Stimulated activated CD8-positive, alpha-beta memory T cell treated with anti-CD3 and anti-CD28 coated beads, Interleukin-15, amount 100 ng/mL, for 24 hours (primary cell): Measurements from ENCODE around the gene NWD2.
"Not testable (repeated sequence)": the region's sequence is repeated elsewhere in the genome, so short reads cannot be mapped to it uniquely, and the experiment has no call there.

Experiments
- DNase-seq: peaks from one replicate; pipeline ENCODE4 v3.0.0-alpha.2; 2020; ENCODE audit warnings: low read depth

The NWD2 gene

DNA sequence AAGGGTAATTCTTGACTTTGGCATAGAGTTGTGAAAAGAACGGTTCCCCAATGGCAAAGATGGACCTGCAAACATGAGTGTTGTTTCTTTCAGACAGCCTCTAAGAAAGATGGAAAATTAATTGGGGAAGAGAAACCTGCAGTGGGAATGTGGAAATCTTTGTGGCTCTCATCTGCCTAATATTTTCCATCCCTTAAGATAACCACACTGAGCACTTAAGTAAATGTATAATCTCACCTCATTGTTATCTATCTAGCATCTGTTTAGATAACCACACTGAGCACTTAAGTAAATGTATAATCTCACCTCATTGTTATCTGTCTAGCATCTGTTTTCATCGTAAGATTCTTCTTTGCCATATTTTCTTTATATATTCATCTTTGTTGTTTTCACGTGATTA lies 149.3 kb downstream of the NWD2 start:
- DNase-seq, result no peak

DNA sequence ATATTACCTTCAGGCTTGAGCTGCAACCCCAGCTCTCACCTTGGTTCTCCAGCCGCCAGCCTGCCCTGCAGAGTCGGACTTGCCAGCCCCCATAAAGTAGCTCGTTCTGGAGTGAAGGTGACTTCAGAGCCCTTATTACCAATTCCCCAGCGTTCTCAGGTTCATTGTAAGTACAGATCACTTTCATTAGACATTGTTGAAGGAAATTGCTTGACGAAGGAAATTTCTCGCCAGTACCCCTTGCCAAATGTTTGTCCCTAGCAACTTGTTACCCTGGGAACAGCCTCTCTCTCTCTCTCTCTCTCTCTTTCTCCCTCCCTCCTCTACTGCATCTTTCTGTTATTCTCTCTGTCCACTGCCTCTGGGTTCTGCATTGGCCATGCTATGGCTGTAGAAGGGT lies 153.0 kb downstream of the NWD2 start:
- DNase-seq, result no peak

DNA sequence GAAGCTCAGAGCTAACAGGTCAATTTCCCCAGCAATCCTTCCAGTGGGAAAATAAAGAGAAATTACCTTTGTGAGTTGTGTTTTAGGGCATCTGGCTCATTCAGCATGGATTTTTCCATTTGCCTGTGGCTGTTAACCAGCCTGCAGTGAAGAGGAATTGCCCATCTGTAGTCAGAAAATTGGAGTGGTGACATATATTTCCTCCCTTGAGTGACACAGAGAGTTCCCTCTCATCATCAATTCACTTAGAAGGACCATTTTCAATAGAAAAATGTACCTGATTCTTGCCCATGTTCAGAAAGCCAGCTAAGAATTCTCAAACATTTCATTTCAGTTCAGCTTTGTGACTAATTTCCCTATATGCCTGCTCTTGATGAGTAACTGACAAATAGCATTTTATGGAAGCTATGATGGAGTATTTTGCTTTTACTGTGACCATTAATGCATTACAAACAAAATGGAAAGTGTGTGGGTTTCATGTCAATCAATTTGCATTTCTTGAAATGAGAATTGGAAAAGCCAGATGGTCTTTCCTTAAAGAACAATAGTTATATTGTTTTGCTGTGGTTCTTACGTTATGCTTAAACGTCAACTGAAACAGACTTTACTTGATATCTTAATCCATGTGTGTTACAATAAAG lies 155.8 kb downstream of the NWD2 start:
- DNase-seq, result no peak

DNA sequence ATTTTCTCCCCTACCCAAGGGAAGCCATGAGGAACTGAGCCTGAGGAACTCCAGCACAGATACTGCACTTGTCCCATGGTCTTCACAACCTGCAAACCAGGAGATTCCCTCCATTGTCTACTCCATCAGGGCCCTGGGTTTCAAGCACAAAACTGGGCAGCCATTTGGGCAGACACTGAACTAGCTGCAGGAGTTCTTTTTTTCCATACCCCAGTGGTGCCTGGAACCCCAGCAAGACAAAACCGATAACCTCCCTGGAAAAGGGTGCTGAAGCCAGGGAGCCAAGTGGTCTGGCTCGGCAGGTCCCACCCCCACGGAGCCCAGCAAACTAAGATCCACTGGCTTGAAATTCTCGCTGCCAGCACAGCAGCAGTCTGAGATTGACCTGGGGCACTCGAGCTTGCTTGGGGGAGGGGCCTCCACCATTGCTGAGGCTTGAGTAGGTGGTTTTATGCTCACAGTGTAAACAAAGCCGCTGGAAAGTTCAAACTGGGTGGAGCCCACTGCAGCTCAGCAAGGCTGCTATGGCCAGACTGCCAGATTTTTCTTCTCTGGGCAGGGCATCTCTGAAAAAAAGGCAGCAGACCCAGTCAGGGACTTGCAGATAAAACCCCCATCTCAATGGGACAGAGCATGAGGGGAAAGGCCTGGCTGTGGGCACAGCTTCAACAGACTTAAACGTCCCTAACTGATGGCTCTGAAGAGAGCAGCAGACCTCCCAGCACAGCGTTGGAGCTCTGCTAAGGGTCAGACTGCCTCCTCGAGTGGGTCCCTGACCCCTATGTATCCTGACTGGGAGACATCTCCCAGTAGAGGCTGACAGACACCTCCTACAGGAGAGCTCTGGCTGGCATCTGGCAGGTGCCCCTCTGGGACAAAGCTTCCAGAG lies 163.6 kb downstream of the NWD2 start:
- DNase-seq, result not testable (repeated sequence)

DNA sequence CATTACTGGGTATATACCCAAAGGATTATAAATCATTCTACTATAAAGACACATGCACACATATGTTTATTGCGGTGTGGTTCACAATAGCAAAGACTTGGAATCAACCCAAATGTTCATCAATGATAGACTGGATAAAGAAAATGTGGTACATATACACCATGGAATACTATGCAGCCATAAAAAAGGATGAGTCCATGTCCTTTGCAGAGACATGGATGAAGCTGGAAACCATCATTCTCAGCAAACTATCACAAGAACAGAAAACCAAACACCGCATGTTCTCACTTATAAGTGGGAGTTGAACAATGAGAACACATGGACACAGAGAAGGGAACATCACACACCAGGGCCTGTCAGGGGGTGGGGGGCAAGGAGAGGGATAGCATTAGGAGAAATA lies 169.1 kb downstream of the NWD2 start:
- DNase-seq, result not testable (repeated sequence)

DNA sequence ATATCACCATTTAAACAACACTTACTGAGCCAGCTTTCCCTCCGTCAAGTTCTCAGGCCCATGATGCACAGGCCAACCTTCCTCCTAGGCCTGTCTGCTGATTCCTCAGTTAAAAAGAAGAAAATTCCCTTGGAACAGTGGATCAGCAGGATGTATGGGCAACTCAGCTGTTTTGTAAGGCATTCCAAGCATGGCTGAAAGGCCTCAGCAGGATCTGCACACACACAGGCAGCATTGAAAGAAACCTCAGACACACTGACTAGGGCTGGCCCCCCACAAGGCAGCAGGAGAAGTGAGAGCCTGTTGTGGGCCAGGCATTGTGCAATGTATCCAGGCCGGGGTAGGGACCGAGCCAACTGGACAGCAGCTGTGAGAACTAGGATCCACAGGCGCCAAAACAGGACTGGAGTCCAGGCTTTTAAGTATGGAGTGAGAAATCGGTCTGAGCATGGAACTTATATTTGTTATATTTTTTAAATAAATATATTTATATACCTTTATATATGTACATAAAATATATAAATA lies 171.4 kb downstream of the NWD2 start:
- no peak for DNase-seq

DNA sequence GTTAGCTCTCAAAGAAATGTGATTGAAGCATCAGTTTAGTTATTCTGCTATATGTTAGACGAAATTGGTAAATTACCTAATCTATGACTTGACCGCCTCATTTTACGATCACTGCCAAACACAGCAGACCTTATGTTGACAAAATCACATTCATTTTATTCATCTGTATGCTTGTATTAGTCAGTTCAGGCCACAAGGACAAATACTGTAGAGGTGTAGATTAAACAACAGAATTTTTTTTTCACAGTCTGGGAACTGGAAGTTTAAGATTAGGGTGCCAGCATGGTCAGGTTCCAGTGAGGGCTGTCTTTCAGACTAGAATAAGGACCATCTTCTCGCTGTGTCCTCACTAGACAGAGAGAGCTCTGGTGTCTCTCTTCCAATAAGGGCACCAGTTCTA lies 177.1 kb downstream of the NWD2 start:
- DNase-seq, result no peak

DNA sequence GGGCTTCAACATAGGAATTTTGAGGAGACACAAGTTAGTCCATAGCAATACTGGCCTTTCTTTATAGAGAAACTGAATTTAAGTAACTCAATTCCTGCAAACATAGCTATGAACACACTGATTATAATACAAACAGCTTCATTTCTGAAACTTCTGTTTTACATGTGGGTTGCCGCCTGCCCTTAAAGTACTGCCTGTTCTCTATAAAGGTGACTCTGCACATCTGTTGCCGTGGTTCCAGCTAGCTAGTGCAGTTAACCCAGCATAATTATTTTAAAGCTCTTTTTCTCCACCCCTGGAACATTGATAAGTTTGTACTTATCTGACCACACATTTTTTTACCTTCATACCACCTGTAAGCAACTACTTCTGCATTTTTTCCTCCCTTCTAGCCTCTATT lies 177.6 kb downstream of the NWD2 start:
- no peak for DNase-seq

DNA sequence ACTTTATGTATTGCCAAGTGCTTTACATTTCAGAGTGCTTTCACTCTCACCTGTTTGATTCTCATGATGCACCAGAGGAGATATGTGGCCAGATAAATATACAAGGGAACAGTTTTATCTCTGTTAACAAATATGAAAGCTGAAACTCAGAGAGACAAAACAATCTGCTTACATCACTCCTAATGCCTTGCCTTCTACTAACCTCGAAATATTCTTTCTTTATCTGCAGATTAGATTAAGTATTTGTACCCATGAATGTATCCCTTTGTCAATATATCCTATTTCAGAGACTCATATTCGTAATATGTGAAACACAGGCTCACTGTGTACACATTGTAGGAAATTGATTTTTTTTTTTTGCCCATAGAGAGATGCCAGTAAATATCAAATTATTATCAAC lies 178.1 kb downstream of the NWD2 start:
- DNase-seq, result no peak

DNA sequence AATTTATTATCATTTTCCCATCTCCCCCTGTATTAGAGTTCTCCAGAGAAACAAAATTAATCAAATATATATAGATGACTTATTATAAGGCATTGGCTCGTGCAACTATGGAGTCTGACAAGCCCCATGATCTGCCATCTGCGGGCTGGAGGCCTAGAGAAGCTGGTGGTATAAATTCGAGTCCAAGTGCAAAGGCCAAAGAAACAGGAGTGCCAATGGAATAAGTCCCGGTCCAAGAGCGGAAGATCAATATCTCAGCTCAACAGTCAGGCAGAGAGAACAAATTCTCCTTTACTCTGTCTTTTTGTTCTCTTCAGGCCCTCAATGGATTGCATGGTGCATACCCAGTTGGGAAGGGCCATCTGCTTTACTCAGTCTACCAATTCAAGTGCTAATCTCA lies 178.8 kb downstream of the NWD2 start:
- DNase-seq, result no peak

DNA sequence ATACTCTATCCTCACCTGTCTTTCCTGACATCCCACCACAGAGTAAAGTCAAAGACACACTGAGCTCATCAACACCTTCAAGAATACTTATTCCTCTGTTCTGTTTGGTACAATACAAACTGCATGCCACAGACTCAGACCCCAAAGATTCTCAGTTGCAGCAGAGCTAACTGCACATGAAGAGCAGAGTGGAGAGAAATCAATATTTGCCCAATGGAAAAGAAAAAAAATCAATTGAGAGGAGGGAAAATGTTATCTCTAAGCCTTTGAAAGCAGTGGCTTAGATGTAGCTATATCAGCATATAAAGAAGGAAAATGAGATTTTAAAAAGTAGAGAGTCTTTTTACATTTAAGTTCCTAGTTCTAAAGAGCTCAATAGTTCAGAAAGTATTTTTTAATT lies 180.2 kb downstream of the NWD2 start:
- no peak for DNase-seq

DNA sequence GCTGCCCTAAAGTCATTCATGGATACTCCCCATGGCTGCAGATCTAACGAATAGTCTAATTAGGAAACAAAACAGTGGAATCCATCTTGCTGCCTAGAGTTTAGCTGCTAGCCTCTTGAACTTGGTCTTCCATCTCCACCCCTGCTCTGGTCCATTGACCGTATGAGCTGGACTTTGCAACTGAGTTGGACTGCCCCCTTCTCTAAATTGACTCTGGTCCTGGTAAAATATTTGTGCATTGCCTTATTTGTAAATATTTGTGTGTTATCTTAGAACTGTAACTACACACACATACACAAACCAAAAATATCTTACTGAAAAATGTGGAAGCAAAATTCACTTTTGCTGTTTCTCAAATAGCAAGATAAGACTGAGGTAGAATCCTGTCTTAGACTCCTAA lies 181.3 kb downstream of the NWD2 start:
- DNase-seq, result no peak

DNA sequence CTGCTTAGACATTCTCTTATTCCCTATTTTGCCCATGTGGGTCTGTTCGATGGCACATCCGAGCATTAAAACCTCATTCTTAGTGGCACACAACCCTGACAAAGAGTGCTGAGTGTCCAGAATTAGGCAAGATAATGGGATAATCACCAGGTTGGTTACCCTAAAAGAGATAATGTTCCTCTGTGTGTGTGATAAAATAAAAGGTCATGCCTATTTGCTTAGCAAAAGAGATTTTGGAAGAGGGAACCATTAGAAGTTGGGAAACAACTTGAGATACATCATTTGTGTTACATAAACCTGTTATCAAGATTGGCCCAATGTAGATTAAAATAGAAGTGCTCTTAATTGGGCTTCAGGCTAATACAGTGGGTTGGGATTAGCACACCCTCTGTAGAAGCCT lies 182.7 kb downstream of the NWD2 start:
- DNase-seq, result no peak

DNA sequence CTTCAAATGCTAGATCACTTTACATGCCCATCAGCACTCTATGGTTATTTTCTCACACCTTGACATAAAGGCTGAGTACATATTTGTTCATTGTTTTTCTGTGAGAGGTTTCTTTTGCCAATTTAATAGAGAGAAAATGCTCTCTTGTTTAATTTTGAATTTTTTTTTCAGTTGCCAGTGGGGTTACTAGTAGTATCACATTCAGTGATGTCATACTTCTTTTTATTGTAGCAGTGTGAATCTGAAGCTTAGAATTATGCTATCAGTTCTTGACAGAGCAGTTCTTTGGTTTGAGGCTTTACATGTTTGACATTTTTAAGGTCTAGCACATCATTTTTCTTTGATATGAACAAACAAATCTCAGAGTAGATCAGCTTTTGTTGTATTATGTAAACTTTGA lies 185.4 kb downstream of the NWD2 start:
- no peak for DNase-seq

DNA sequence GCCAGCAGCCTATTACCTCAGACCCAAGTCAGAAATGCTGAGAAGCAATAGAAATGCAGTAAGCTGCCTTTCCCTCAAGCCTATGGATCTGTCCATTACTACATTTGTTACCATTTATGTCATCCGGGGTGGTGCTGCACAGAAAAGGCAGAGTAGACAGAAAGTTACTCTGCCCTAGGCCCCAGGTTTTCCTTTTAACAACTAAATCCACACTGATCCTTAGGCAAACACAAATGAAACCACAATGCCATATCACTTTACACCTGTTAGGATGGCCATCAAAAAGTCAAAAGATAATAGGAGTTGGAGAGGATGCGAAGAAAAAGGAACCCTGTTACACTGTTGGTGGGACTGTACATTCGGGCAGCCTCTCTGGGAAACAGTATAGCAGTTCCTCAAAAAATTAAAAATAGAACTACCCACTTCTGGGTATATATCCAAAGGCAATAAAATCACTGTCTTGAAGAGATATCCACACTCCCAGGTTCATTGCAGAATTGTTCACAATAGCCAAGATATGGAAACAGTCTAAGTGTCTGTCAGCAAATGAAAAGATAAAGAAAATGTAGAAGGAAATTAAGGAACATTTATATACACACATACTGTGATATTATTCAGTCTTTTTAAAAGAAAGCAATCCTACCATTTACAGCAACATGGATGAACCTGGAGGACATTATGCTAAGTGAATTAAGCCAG lies 186.3 kb downstream of the NWD2 start:
- no peak for DNase-seq

DNA sequence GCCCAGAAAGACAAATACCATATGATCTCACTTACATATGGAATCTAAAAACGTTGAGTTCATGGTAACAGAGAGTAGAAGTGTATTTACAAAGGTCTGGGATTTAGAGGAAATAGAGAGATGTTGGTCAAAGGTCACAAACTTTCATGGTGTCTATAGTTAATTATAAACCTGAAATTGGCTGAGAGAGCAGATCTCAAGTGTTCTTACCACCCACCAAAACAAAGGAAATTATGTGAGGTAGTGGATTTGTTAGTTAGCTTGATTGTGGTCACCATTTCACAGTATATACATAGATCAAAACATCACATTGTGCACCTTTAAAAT lies 186.8 kb downstream of the NWD2 start:
- DNase-seq, result no peak

DNA sequence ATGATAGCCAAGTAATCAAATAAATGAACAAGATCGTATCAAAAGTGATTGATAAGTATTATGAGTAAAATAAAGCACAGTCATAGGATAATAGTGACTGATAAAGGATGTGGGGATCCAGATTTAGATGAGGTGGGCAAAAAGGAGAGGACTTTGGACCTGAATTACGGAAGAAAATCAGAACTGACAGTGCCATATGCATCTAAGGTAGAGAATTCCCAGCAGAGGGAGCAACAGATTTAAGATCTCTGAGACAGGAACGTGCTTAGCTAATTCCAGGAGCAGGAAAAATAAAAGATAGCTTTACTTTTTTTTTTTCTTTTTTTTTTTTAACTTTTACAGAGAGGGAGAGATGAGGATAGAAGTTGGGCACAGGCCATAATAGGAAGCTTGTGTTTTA lies 189.9 kb downstream of the NWD2 start:
- DNase-seq, result no peak

DNA sequence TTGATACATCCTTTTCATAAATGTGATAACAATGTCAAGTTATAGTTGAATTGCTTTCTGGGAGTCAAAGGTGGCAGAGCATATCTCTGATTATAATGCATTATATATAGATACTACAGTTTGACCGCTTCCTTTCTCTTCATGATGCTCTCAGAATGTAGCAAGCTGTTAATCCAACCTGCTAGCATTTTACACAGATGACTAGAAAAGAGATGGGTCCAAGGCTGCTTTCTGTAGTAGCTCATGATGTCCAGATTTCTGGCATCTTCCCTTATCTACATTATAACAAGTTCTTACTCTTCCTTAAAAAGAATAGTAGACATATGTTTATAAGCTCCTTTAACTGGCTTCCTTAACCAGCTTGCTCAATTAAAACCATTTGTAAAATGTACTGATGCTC lies 192.0 kb downstream of the NWD2 start:
- DNase-seq, result no peak

DNA sequence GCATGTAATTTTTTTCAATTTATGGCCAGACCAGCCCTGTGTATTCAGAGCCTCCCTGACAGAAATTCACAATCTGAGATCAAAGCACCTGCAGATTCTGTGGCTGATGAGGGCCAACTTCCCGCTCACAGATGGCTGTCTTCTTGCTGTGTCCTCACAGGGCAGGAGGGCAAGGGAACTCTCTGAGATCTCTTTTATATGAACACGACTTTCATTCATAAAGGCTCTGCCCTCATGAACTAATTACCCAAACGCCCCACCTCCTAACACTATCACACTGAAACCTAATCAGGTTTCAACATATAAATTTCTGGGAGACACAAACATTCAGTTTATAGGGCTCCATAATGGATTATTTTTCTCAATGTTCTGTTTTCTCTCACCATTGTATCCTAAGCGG lies 192.6 kb downstream of the NWD2 start:
- DNase-seq, result no peak

DNA sequence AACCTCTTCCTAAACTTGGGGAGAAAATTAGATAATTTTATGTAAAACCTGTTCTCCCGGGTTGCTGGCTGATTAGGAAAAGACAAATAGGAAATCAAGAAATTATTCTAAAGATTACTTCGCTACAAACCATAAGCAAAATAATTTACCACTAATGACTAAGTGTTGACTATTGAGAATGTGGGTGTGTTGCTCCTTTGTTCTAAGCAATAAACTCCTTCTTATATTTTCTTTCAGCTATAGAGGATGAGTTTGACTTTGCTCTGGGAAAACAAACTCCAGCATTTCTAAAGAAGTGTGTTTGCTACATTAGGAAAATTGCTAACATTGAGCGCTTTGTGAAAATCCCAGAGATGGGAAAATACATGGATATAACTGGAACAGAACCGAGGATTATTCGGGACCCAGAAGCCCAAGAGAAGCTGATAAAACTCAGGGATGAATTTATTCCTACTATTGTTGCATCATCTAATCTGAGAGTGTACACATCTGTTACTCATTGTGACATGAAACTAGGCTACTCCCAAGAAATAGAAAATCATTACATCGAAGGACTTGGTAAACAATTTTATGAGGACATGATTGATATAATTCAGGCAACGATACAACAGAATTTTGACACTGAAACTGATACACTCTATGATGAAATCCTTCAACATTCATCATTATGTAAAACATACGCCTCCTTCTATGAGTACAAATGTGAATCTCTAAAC lies 194.2 kb downstream of the NWD2 start:
- no peak for DNase-seq

DNA sequence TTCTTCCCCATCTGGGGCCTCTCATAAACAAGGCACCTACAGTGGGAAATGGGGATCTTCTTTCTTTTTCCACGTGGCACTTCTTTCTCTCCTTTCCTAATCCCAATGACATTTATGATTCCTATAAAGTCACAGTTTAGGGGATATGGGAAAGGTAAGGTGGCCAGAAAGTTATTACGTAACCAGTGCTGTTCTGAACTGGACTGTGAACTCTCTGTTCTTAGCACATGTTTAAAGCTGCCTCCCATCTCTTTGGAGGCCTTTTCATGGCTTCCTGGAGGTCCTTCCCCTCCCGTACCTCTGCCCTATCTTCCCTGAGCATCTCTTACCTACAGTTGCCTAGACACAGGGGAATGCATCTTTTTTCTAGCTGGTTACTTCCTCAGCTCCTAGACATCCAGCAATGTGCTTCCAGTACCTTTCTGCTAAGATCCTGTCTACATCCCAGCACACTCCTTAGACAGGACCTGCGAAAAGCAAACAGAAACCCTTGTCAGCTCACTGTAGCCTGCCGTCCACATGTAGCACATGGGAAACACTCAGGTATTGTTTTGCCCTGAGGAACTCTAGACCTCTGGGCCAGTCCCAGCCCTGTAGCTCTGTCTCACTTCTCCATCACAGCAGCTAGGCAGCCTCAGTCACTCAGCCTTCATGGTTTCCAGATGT lies 195.4 kb downstream of the NWD2 start:
- no peak for DNase-seq

DNA sequence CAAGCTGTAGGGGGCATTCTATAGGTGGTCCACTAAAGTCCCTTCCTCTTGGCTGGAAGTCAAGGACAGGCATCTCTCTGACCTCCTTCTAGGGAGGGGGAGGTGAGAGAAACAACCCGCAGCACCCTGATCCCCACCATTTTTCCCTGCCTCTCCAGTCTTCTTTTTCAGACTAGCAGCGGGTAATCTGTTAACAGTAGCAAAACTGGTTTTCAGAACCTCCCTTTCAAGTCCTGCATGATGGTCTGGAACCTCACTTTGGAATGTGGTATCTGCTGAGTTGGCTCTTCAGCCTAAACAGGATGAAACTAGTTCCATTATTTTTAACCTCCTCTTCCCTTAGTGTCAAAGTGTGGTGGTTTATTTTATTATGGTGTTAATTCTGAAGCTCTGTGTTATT lies 196.0 kb downstream of the NWD2 start:
- DNase-seq, result no peak
